Spleen (tissue), 7 donors: ENCODE results near the gene FHIT.

ENCODE experiments used
- POLR2A ChIP-seq, 3 donors: fragments of 450-650 bp; IDR thresholded peaks; one replicate each; pipeline ENCODE4 v1.5.1; 2017; ENCODE audit warnings: antibody characterized with exemption in 3 of 3, mild to moderate bottlenecking in 1 of 3
- TF ChIP-seq, protein P1 (sequence below), 11 experiments: fragments of 200-600 bp in 7 of 11; fragments of 450-650 bp in 4 of 11; sonication (generic) in 4 of 11; IDR thresholded peaks in 8 of 11; conservative IDR thresholded peaks in 3 of 11; 1 replicate in 7 of 11; 2 replicates in 4 of 11; pipeline versions ENCODE4 v1.4.0 to v1.8.0; 2016 to 2021; ENCODE audit warnings: antibody characterized with exemption in 11 of 11, inconsistent platforms in 4 of 11, mild to moderate bottlenecking in 1 of 11
- donor health status: DM: no; HTN: no; CAD: no; lungs with moderate emphysema.
- donor health status: DM: no; HTN: no; CAD: no.
- donor health status: DM: no; HTN: no; CAD: no.

DNA sequence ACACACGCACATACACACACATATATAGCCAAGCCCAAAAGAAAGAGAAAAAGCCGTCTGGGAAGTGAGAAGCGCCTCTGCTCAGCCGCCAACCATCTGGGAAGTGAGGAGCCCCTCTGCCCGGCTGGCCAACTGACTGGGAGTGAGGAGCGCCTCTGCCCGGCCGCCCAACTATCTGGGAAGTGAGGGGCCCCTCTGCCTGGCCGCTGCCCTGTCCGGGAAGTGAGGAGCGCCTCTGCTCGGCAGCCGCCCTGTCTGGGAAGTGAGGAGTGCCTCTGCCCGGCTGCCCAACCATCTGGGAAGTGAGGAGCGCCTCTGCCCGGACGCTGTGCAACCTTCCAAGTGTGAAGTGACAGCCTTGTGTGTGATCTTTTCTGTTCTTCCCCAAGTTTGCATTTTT lies 49.2 kb downstream of the FHIT start:
- TF ChIP-seq, protein P1, sequence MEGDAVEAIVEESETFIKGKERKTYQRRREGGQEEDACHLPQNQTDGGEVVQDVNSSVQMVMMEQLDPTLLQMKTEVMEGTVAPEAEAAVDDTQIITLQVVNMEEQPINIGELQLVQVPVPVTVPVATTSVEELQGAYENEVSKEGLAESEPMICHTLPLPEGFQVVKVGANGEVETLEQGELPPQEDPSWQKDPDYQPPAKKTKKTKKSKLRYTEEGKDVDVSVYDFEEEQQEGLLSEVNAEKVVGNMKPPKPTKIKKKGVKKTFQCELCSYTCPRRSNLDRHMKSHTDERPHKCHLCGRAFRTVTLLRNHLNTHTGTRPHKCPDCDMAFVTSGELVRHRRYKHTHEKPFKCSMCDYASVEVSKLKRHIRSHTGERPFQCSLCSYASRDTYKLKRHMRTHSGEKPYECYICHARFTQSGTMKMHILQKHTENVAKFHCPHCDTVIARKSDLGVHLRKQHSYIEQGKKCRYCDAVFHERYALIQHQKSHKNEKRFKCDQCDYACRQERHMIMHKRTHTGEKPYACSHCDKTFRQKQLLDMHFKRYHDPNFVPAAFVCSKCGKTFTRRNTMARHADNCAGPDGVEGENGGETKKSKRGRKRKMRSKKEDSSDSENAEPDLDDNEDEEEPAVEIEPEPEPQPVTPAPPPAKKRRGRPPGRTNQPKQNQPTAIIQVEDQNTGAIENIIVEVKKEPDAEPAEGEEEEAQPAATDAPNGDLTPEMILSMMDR (IDR thresholded peaks at IDR 0.05 in 8 of 11, conservative IDR thresholded peaks at IDR 0.05 in 3 of 11) = no peak
- TF ChIP-seq POLR2A (IDR thresholded peaks at IDR 0.05) = no peak
